Lower leg skin (tissue), 4 donors: ENCODE results near the gene SYCP3. TPM values are rescaled to one million over a fixed set of nuclear protein-coding genes. Genes with fewer than 3 reads are reported as not detected.

ENCODE experiments used
- DNase-seq, 2 donors: peaks; one replicate each; pipeline ENCODE4 v3.0.0-alpha.2; 2019; ENCODE audit warnings: low spot score in 2 of 2
- H3K4me3 ChIP-seq: fragments of 200-600 bp; sonication (generic); 2 replicates; pipeline ENCODE4 v1.5.1; 2017; ENCODE audit warnings: mild to moderate bottlenecking, low read depth; ENCODE audit not compliant: poor library complexity, severe bottlenecking
- POLR2A ChIP-seq, 2 donors: fragments of 450-650 bp; IDR thresholded peaks; one replicate each; pipeline ENCODE4 v1.6.1; 2016 to 2017; ENCODE audit warnings: antibody characterized with exemption in 2 of 2, mild to moderate bottlenecking in 1 of 2, moderate library complexity in 1 of 2
- WGBS, 2 donors: methylation state at CpG; one replicate each; pipeline ENCODE4 v1.1.5; 2018; 5-methylcytosine and 5-hydroxymethylcytosine counted together
- intact Hi-C: fragments of 100-400 bp; cut with DNase I; formaldehyde crosslinking; loops from one replicate; pipeline ENCODE4 v1.15.0; 2023; ENCODE audit warnings: low total_unique reads
- total RNA-seq, 4 donors: library from RNA; depleted of rRNA; stranded (reverse); fragments of >200 nt; gene quantifications; one replicate each; pipeline ENCODE4 v1.1.0, GENCODE V29; 2016
- TF ChIP-seq, protein P1 (sequence below), 3 donors: fragments of 450-650 bp; IDR thresholded peaks; one replicate each; pipeline ENCODE4 v1.5.1; 2016; ENCODE audit warnings: antibody characterized with exemption in 3 of 3, mild to moderate bottlenecking in 3 of 3, moderate library complexity in 2 of 3

The SYCP3 gene
- total RNA-seq, 4 donors from 2014 or later = 0.58 TPM; not detected in 3

DNA sequence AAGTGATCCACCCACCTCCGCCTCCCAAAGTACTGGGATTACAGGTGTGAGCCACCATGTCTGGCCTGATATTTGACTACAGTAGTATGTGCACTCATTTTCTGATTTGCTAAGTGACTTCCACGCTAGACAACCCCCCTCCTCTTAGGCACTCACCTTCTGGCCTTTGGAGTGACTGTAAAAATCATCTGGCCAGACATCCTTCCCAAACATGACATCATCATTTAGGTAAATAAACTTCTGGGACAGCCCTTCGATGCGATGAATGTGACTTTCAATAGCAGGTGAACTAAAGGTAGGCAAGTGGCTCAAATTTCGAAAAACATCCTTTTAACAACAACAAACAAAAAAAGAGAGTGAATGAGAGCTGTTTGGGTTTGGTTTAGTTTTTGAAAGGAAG, 30.6 kb upstream of the SYCP3 start:
- TF ChIP-seq, protein P1, sequence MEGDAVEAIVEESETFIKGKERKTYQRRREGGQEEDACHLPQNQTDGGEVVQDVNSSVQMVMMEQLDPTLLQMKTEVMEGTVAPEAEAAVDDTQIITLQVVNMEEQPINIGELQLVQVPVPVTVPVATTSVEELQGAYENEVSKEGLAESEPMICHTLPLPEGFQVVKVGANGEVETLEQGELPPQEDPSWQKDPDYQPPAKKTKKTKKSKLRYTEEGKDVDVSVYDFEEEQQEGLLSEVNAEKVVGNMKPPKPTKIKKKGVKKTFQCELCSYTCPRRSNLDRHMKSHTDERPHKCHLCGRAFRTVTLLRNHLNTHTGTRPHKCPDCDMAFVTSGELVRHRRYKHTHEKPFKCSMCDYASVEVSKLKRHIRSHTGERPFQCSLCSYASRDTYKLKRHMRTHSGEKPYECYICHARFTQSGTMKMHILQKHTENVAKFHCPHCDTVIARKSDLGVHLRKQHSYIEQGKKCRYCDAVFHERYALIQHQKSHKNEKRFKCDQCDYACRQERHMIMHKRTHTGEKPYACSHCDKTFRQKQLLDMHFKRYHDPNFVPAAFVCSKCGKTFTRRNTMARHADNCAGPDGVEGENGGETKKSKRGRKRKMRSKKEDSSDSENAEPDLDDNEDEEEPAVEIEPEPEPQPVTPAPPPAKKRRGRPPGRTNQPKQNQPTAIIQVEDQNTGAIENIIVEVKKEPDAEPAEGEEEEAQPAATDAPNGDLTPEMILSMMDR (IDR thresholded peaks at IDR 0.05) = no peak
- TF ChIP-seq POLR2A (IDR thresholded peaks at IDR 0.05) = no peak
- intact Hi-C loops = loop anchor here (5.0 kb wide), 1 partner anchor 62 kb away; the partner anchor contains the start of gene GNPTAB
- 93% methylated on average over 5 of the region's 5 CpGs for WGBS, 2 donors
- no peak overlapping the region for H3K4me3 ChIP-seq
- DNase-seq = no peak

DNA sequence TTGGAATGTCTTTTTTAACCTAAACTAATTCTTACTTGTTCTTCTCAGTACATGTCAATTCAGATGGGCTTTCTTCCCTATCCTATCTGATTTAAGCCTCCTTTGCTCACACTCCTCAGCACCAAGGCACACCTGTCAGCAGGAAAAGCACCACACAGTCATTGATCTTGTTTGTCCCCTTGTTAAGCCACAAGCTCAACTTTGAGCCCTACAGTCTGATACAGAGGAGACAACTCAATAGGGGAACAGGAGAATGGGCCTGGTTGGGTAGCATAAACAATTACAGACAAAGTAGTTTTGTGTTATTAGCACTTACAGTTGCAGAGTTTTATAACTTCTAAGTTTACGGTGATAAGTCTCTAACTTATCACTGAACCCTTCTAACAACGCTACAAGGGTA, 29.5 kb upstream of the SYCP3 start:
- no peak for DNase-seq
- no peak for TF ChIP-seq POLR2A (IDR thresholded peaks at IDR 0.05)
- TF ChIP-seq, protein P1 (IDR thresholded peaks at IDR 0.05) = no peak
- intact Hi-C loops = no loop called here
- 97% methylated on average over 2 of the region's 2 CpGs for WGBS, 2 donors
- no peak overlapping the region for H3K4me3 ChIP-seq

DNA sequence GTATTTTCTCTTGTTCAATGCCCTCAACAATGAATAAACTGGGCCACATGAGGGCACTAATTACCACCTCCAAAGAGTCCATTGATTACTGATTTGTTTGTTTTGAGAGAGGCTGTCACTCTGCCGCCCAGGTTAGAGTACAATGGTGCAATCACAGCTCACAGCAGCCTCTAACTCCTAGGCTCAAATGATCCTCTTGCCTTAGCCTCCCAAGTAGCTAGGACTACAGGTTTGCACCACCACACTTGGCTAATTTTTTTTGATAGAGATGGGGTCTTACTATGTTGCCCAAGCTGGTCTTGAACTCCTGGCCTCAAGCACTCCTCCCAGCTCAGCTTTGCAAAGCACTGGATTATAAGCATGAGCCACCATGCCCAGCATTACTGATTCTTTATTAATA, 28.3 kb upstream of the SYCP3 start:
- 73 to 96% methylated on average over 1 of the region's 1 CpG for whole genome bisulfite sequencing, 2 donors
- no peak for DNase-seq
- TF ChIP-seq, protein P1 (IDR thresholded peaks at IDR 0.05) = no peak
- TF ChIP-seq POLR2A (IDR thresholded peaks at IDR 0.05) = no peak
- intact Hi-C loops = no loop called here
- H3K4me3 ChIP-seq = no peak overlapping the region

DNA sequence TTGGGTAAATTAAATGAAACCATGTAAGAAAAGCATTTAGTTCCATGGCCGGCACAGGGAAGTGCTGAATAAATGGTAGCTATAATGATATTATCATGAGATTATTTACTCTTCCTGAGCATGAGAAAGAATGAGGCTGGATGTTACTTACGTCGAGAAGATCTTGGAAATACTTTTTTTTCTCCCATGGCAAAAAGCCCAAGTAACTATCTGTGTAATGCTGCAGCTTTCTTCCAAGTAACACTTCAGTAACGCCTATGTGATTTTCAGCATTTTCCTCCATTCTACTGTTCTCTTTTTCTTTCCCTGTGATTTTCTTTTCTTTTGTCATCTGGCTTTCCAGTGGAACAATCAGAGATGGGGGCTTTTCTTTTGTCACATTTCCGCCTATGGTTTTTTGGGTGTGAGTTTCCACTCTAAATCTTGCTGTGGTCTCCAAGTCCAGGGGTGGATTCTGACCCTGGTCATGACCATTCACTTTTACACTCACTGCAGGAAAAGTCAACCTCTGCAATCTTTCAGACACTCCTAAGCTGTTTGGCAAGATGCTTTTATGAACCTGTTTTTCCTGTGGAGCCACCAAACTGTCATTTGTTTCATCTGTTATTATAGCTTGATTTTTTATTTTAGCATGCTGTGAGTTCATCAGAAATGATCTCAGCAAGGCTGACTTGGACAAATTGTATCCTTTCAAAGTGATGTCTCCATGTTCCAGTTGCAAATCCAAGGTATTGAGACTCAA, 25.0 kb upstream of the SYCP3 start:
- TF ChIP-seq, protein P1 (IDR thresholded peaks at IDR 0.05) = no peak
- no peak for TF ChIP-seq POLR2A (IDR thresholded peaks at IDR 0.05)
- WGBS, 2 donors = 41 to 42% methylated on average over 5 of the region's 5 CpGs
- H3K4me3 ChIP-seq = no peak overlapping the region
- intact Hi-C loops = no loop called here
- no peak for DNase-seq

DNA sequence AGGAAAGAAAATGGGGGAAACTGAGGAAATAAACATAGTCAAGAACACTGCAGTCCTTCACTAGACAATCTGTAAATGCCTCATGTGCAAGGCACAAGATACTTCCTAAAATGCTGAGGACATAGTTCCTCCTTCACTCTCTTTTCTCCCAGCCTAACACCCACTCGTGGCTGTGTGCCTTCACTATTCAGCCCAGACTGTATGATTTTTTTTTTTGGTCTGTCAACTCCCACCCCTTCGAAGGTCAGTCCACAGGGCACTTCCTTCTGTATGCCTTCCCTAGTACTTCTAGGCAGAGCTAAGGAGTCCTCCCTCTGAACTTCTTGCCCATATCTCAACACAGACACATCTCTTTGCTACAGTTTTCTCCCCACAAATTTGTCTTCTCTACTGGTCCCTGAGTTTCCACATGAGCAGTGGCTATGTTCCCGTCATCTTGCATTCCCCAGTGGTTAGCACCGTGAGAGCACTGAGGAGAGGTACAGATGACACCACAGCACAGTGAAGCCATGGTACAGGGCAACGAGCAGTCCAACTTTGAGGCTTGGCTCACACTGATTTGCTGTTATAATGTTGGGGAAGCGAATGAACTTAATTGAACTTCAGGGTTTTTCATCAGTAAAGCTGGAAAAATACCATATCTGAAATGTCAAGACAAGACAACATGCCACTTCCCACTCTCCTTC, 24.1 kb upstream of the SYCP3 start:
- no peak for DNase-seq
- no peak overlapping the region for H3K4me3 ChIP-seq
- intact Hi-C loops = no loop called here
- TF ChIP-seq POLR2A (IDR thresholded peaks at IDR 0.05) = no peak
- TF ChIP-seq, protein P1 (IDR thresholded peaks at IDR 0.05) = no peak
- WGBS, 2 donors = 49 to 57% methylated on average over 6 of the region's 6 CpGs
